ENCODE results near the gene KHSRP. TPM values are rescaled to one million over a fixed set of nuclear protein-coding genes. Genes with fewer than 3 reads are reported as not detected.

KHSRP gene
- total RNA-seq, 2 experiments from 2014 or later: 366 to 370 TPM

DNA sequence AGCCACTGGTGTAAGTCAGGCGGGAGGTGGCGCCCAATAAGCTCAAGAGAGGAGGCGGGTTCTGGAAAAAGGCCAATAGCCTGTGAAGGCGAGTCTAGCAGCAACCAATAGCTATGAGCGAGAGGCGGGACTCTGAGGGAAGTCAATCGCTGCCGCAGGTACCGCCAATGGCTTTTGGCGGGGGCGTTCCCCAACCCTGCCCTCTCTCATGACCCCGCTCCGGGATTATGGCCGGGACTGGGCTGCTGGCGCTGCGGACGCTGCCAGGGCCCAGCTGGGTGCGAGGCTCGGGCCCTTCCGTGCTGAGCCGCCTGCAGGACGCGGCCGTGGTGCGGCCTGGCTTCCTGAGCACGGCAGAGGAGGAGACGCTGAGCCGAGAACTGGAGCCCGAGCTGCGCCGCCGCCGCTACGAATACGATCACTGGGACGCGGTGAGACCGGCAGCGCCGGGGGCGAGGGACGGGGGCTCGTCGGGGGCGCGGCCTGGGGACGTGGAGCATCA, 52.0 kb downstream of the KHSRP start, which contains the start of gene ALKBH7:
Gene ALKBH7 (plus strand): TSS at position 201 of the 502 bp plus-strand sequence. CDS start 27 bp downstream, at position 228.
- Mint-ChIP-seq H3K27me3 (no peaks in the 10 kb centered on the region), H3K27ac (peak within 1 kb of the TSS; percentile 92), H3K4me1 (ENCODE audit: low read depth) (peaks cover 10% of the 10 kb centered on the region), H3K36me3 (ENCODE audit: low read depth) (peaks cover 7% of the 10 kb centered on the region), H3K4me3 (peak within 1 kb of the TSS; percentile 83), H3K9me3 (no peaks in the 10 kb centered on the region)
- CTCF ChIA-PET: interaction anchor here (1.2 to 1.5 kb wide), 2 partner anchors 10 to 39 kb away, joined by 5 to 9 read pairs; no protein-coding TSS in a partner anchor
- TF ChIP-seq, protein P1, sequence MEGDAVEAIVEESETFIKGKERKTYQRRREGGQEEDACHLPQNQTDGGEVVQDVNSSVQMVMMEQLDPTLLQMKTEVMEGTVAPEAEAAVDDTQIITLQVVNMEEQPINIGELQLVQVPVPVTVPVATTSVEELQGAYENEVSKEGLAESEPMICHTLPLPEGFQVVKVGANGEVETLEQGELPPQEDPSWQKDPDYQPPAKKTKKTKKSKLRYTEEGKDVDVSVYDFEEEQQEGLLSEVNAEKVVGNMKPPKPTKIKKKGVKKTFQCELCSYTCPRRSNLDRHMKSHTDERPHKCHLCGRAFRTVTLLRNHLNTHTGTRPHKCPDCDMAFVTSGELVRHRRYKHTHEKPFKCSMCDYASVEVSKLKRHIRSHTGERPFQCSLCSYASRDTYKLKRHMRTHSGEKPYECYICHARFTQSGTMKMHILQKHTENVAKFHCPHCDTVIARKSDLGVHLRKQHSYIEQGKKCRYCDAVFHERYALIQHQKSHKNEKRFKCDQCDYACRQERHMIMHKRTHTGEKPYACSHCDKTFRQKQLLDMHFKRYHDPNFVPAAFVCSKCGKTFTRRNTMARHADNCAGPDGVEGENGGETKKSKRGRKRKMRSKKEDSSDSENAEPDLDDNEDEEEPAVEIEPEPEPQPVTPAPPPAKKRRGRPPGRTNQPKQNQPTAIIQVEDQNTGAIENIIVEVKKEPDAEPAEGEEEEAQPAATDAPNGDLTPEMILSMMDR (IDR thresholded peaks at IDR 0.05): no peak
- peak; percentile 78 for ATAC-seq
- peak; percentile 99 for DNase-seq
- POLR2A ChIA-PET: interaction anchor here (0.9 to 3.8 kb wide), 4 partner anchors 10 to 15 kb away, joined by 4 to 20 read pairs (median 4); partner anchors contain the start of gene CLPP
- intact Hi-C loops (cut with micrococcal nuclease): no loop called here

DNA sequence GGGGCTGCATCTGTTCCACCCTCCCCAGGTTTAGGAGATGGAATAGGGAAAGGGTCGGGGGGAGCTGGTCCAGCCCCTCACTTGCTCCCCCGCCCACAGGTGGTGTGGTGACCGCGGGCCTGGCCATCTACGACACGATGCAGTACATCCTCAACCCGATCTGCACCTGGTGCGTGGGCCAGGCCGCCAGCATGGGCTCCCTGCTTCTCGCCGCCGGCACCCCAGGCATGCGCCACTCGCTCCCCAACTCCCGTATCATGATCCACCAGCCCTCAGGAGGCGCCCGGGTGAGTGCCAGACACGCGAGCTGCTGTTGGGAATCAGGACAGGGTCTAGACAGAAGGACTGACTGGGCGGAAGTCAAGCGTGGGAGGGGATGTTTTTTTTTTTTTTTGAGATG, 60.3 kb downstream of the KHSRP start:
- ChIA-PET POLR2A (interaction anchor here (3.4 kb wide), 1 partner anchor 8 kb away, joined by 20 read pairs; the partner anchor contains the start of gene ALKBH7), CTCF (interaction anchor here (0.6 to 2.4 kb wide), 2 partner anchors 8 to 24 kb away, joined by 3 to 9 read pairs; partner anchors contain the start of gene ALKBH7)
- peaks cover 43% of the 10 kb centered on the region for H3K36me3 Mint-ChIP-seq (ENCODE audit: low read depth)
- intact Hi-C loops (cut with micrococcal nuclease): no loop called here
- peaks cover 15% of the 10 kb centered on the region for H3K4me1 Mint-ChIP-seq (ENCODE audit: low read depth)
- TF ChIP-seq, protein P1 (IDR thresholded peaks at IDR 0.05): no peak
- H3K27ac Mint-ChIP-seq: no peak overlapping the region
- H3K27me3 Mint-ChIP-seq: no peaks in the 10 kb centered on the region
- H3K9me3 Mint-ChIP-seq: no peaks in the 10 kb centered on the region
- DNase-seq (no peak), ATAC-seq (no peak)
- H3K4me3 Mint-ChIP-seq: no peak overlapping the region

Small RNA genes within 50 kb of the gene (microRNA-seq; reads per million reads assigned to microRNA genes)
- 2.4 reads per million for gene MIR3940 (ENCODE audit: borderline microRNAs expressed, borderline replicate concordance)
- gene MIR6790 (ENCODE audit: borderline microRNAs expressed, borderline replicate concordance): not detected
- 1.8 reads per million for gene MIR6885 (ENCODE audit: borderline microRNAs expressed, borderline replicate concordance)

Other genes starting within 250 kb of the KHSRP start
- 10 to 100 TPM; 41.4 to 44.6 TPM for gene MLLT1, start 144.8 kb downstream of the KHSRP start, total RNA-seq
- gene ACER1, start 91.2 kb downstream of the KHSRP start, total RNA-seq: not detected
- 100 to 1,000 TPM; 169 to 175 TPM for gene CLPP, start 63.3 kb downstream of the KHSRP start, total RNA-seq
- 10 to 100 TPM; 34.9 to 40.1 TPM for gene ALKBH7, start 52.0 kb downstream of the KHSRP start, total RNA-seq
- gene PSPN, start 48.9 kb downstream of the KHSRP start, total RNA-seq: 1 to 10 TPM; 1.2 to 1.4 TPM
- gene GTF2F1, start 31.6 kb downstream of the KHSRP start, total RNA-seq: 10 to 100 TPM; 50.4 to 59.6 TPM
- gene SLC25A41, start 9.0 kb upstream of the KHSRP start, total RNA-seq: not detected
- 10 to 100 TPM; 11.9 to 12.1 TPM for gene SLC25A23, start 35.0 kb upstream of the KHSRP start, total RNA-seq
- under 1 TPM; 0.58 to 0.70 TPM for gene CRB3, start 39.5 kb upstream of the KHSRP start, total RNA-seq
- gene DENND1C, start 57.0 kb upstream of the KHSRP start, total RNA-seq: 10 to 100 TPM; 58.2 to 61.2 TPM
- 10 to 100 TPM in 1 of 2 experiments, 1 to 10 TPM in 1; 9.6 to 10.6 TPM for gene TUBB4A, start 77.5 kb upstream of the KHSRP start, total RNA-seq
- 1 to 10 TPM; 3.0 to 3.1 TPM for gene TNFSF9, start 106.2 kb upstream of the KHSRP start, total RNA-seq
- gene CD70, start 166.3 kb upstream of the KHSRP start, total RNA-seq: 10 to 100 TPM; 24.6 to 26.2 TPM
- gene TNFSF14, start 245.3 kb upstream of the KHSRP start, total RNA-seq: 10 to 100 TPM; 41.7 to 43.8 TPM

Measured in activated CD8-positive, alpha-beta T cell treated with anti-CD3 and anti-CD28 coated beads for 36 hours (primary cell).